IPS-15b (cell line): ENCODE results near the gene TK2.
"Not testable (repeated sequence)": the region's sequence is repeated elsewhere in the genome, so short reads cannot be mapped to it uniquely, and the experiment has no call there.

Source experiments
- H3K27me3 ChIP-seq: one replicate; pipeline ENCODE4 v1.6.1; 2013; ENCODE audit warnings: low read length; ENCODE audit not compliant: control insufficient read depth, insufficient read depth
- H3K36me3 ChIP-seq: one replicate; pipeline ENCODE4 v1.6.1; 2013; ENCODE audit warnings: low read length; ENCODE audit not compliant: control insufficient read depth, insufficient read depth
- H3K4me1 ChIP-seq: one replicate; pipeline ENCODE4 v1.6.1; 2013; ENCODE audit warnings: mild to moderate bottlenecking, low read length; ENCODE audit not compliant: control insufficient read depth, insufficient read depth
- H3K4me3 ChIP-seq: one replicate; pipeline ENCODE4 v1.5.1; 2013; ENCODE audit warnings: low read depth, low read length
- H3K9ac ChIP-seq: one replicate; pipeline ENCODE4 v1.6.1; 2013; ENCODE audit warnings: low read depth, mild to moderate bottlenecking, low read length
- H3K9me3 ChIP-seq: one replicate; pipeline ENCODE4 v1.6.1; 2013; ENCODE audit warnings: mild to moderate bottlenecking, low read length; ENCODE audit not compliant: control insufficient read depth, insufficient read depth

Gene TK2

GRCh38 chr16:66471264-66471663 lies 78.7 kb downstream of the TK2 start:
- Histone ChIP-seq H3K36me3 (no peaks in the 10 kb centered on the region), H3K9ac (no peak overlapping the region), H3K4me1 (no peaks in the 10 kb centered on the region), H3K9me3 (no peaks in the 10 kb centered on the region), H3K27me3 (no peaks in the 10 kb centered on the region), H3K4me3 (no peak overlapping the region)

GRCh38 chr16:66470556-66470955 lies 79.4 kb downstream of the TK2 start:
- H3K36me3 ChIP-seq = no peaks in the 10 kb centered on the region
- no peaks in the 10 kb centered on the region for H3K4me1 ChIP-seq
- H3K4me3 ChIP-seq = no peak overlapping the region
- H3K9ac ChIP-seq = no peak overlapping the region
- H3K27me3 ChIP-seq = no peaks in the 10 kb centered on the region
- no peaks in the 10 kb centered on the region for H3K9me3 ChIP-seq

GRCh38 chr16:66469947-66470546 lies 79.9 kb downstream of the TK2 start:
- Histone ChIP-seq H3K9ac (no peak overlapping the region), H3K4me1 (no peaks in the 10 kb centered on the region), H3K27me3 (no peaks in the 10 kb centered on the region), H3K9me3 (no peaks in the 10 kb centered on the region), H3K4me3 (no peak overlapping the region), H3K36me3 (no peaks in the 10 kb centered on the region)

- Histone ChIP-seq H3K27me3 (no peaks in the 10 kb centered on the region), H3K36me3 (no peaks in the 10 kb centered on the region), H3K4me3 (no peak overlapping the region), H3K9ac (no peak overlapping the region), H3K9me3 (no peaks in the 10 kb centered on the region), H3K4me1 (no peaks in the 10 kb centered on the region)
Measured at GRCh38 chr16:66469291-66469946, 80.5 kb downstream of the TK2 start.

- H3K9me3 ChIP-seq = no peaks in the 10 kb centered on the region
- H3K9ac ChIP-seq = no peak overlapping the region
- H3K4me1 ChIP-seq = no peaks in the 10 kb centered on the region
- no peaks in the 10 kb centered on the region for H3K36me3 ChIP-seq
- no peaks in the 10 kb centered on the region for H3K27me3 ChIP-seq
- no peak overlapping the region for H3K4me3 ChIP-seq
Measured at GRCh38 chr16:66468321-66468965, 81.5 kb downstream of the TK2 start.

GRCh38 chr16:66467611-66468010 lies 82.3 kb downstream of the TK2 start:
- H3K36me3 ChIP-seq = no peaks in the 10 kb centered on the region
- no peak overlapping the region for H3K9ac ChIP-seq
- H3K4me1 ChIP-seq = no peaks in the 10 kb centered on the region
- no peaks in the 10 kb centered on the region for H3K27me3 ChIP-seq
- H3K9me3 ChIP-seq = no peaks in the 10 kb centered on the region
- H3K4me3 ChIP-seq = no peak overlapping the region

- not testable (repeated sequence) for H3K9me3 ChIP-seq, H3K4me1 ChIP-seq, H3K36me3 ChIP-seq, H3K27me3 ChIP-seq, H3K9ac ChIP-seq, H3K4me3 ChIP-seq
Measured at GRCh38 chr16:66466636-66467035, 83.3 kb downstream of the TK2 start.

- not testable (repeated sequence) for H3K9me3 ChIP-seq, H3K4me3 ChIP-seq, H3K4me1 ChIP-seq, H3K9ac ChIP-seq, H3K36me3 ChIP-seq, H3K27me3 ChIP-seq
Measured at GRCh38 chr16:66465946-66466345, 84.0 kb downstream of the TK2 start.

GRCh38 chr16:66462912-66463311 lies 87.0 kb downstream of the TK2 start:
- H3K4me3 ChIP-seq = no peak overlapping the region
- H3K36me3 ChIP-seq = no peaks in the 10 kb centered on the region
- no peaks in the 10 kb centered on the region for H3K4me1 ChIP-seq
- no peak overlapping the region for H3K9ac ChIP-seq
- H3K9me3 ChIP-seq = no peaks in the 10 kb centered on the region
- peaks cover 3% of the 10 kb centered on the region for H3K27me3 ChIP-seq

- H3K4me1 ChIP-seq = no peaks in the 10 kb centered on the region
- H3K27me3 ChIP-seq = peaks cover 3% of the 10 kb centered on the region
- no peak overlapping the region for H3K9ac ChIP-seq
- no peak overlapping the region for H3K4me3 ChIP-seq
- H3K36me3 ChIP-seq = no peaks in the 10 kb centered on the region
- H3K9me3 ChIP-seq = no peaks in the 10 kb centered on the region
Measured at GRCh38 chr16:66460703-66461102, 89.2 kb downstream of the TK2 start.

GRCh38 chr16:66459878-66460277 lies 90.0 kb downstream of the TK2 start:
- Histone ChIP-seq H3K4me3 (no peak overlapping the region), H3K9ac (no peak overlapping the region), H3K4me1 (no peaks in the 10 kb centered on the region), H3K9me3 (no peaks in the 10 kb centered on the region), H3K36me3 (no peaks in the 10 kb centered on the region), H3K27me3 (peaks cover 3% of the 10 kb centered on the region)

GRCh38 chr16:66458853-66459252 lies 91.1 kb downstream of the TK2 start:
- Histone ChIP-seq H3K36me3 (no peaks in the 10 kb centered on the region), H3K9me3 (no peaks in the 10 kb centered on the region), H3K4me1 (no peaks in the 10 kb centered on the region), H3K27me3 (peaks cover 3% of the 10 kb centered on the region), H3K4me3 (no peak overlapping the region), H3K9ac (no peak overlapping the region)
